ENCODE data around the gene KIAA1958.
"Not testable (repeated sequence)": the region's sequence is repeated elsewhere in the genome, so short reads cannot be mapped to it uniquely, and the experiment has no call there.

The KIAA1958 gene

DNA sequence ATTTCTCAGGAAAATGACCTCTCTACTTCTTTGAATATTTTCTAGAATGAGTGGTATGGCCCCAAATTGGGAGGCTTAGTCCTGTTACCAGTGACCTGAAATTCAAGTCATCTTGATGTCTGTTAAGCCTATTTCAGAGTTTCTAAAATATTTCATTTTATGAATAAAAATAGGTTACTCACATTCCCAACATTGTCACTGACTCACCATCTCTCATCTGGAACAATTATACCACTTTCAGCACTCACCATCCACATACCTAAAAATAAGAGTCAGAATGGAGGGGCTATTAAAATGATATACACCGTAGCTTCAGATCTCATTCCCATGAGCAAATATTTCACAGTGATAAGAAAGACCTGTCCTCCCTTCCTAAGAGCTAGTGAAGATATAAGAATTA, 71.8 kb downstream of the KIAA1958 start:
- DNase-seq, result no peak

DNA sequence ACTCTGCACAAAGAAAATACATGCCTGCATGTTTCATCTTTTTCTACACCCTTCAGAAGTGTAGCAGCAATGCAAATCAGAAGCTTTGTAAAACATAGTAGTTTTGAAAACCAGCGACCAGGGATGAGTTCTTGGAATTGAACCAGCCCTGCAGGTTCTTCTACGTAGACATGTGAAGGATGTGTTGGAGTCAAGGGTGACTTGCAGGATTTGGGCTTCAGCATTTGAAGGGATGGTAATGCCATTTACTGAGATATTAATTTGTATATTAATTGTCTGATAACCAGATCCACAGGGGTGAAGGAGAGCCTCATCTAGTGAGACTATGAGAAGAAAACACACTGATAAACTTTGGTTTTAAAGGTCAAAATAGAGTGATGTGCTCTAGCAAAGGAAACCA, 72.4 kb downstream of the KIAA1958 start:
- DNase-seq, result no peak

DNA sequence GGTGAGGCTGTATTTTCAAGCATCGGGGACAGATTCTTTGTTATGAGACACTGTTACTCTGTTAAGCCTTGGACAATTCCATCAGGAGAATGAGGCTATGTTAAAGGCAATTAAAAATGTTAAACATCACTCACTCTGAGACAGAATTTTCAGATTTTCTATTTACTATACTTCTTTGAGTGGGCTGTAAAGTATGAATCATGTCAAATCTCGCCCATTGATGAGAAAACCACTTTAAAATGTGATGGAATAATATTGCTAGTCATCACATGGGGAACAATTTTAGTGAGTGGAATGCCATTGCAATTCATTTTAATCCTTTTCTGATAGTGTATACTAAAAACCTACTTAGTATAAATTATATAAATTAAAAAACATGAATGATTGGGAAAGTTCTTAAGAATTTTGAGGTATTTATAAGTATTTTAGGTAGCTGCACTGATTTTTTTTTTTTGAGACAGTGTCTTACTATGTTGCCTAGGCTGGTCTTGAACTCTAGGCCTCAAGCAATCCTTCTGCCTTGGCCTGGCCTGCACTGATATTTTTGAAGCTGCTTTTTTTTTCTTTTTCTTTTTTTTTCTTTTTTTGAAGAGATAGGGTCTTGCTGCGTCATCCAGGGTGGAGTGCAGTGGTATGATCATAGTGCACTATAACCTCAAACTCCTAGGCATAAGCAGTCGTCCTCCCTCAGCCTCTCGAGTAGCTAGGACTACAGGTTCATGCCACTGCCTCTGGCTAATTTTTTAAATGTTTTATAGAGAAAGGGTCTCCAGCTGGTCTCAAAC, 73.2 kb downstream of the KIAA1958 start:
- no peak for DNase-seq

DNA sequence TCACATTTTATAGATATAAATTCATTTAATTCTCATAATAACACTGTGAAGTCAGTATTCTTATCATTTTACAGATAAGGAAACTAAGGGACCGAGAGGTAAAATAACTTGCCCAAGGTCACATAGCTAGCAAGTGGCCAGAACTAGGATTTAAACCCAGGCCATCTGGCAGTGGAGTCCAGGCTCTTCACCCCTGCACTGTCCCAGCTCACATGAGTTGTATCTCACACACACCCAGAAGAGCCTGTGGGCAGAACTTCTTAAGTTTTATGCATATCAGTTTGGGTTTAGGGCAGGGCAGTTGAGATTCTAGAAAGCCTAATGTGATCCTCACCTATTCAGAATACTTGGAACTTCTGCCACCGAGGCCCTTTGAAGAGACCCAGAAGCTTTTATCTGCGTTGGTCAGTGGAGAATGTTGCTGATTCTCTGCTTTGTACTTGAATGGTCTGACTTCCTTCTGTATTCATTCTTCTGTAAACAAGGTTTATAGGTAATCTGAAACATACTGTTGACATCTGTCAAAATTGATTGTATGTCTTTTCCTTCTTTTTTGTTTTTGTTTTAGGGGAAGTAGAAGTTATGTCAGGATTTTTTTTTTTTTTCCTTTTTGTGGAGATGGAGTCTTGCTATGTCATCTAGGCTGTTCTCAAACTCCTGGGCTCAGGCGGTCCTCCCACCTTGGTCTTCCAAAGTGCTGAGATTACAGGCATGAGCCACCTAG, 75.8 kb downstream of the KIAA1958 start:
- DNase-seq, result no peak

DNA sequence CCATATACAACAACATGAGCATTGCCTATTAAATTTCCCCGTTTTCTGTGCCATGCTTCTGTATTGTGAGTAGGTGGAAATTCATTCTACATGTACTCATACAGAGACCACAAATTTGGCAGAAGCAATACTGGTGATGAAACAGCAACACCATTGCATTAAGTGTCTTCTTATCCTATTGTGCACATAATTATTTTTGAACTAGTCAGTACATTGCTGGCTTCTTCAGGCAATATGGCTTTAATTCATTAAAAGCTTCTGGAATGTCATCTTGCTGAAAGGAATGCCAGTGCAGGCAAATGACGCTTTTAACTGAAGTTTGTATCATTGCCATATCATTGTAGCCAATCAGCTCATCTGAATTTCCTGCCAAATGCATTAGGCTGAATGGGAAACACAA, 82.6 kb downstream of the KIAA1958 start:
- DNase-seq, result no peak

DNA sequence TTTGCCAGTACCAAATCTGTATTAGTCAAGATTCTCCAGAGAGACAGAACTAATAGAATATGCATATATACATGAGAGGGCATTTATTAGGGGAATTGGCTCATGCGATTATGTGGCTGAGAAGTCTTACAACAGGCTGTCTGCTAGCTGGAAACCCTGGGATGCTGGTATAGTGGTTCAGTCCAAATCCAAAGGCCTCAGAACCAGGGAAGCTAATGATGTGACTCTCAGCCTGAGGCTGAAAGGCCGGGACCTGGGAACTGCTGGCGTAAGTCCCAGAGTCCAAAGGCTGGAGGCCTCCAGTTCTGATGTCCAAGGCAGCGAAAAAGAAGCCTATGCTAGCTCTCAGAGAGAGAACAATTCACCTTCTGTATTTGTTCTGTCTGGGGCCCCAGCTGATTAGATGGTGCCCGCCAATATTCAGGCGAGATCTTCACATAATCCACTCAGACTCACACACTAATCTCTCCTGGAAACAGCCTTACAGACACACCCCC, 84.1 kb downstream of the KIAA1958 start:
- DNase-seq, result no peak

DNA sequence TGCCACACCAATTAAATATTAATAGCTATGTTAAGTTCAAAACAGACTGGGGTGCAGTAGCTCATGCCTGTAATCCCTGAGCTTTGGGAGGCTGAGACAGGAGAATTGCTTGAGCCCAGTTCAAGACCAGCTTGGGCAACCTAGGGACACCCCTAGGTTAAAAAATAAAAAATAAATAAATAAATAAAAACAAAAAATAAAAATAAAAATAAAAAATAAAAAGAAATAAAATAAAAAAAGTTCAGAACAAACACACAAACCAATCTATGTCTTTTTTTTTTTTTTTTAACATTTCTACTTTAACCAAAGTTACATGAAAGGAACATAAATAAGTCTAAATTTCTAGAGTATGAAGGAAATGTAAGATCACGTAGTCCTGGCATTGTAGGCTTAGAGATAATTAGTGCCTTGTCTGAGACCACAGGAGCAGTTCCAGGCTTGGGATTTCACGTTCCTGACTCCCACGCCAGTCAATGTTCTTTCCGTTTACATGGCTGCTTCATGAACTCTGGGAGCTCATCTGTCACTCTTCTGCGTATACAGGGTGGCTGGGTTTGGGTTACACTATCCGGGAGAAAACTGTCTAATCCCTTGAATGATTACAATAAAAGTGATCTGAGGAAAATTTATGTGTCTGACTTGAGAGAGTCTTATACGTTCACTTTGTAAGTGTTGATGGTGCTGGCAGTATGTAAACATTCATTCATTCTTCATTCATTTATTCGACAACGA, 85.2 kb downstream of the KIAA1958 start:
- DNase-seq, result no peak

DNA sequence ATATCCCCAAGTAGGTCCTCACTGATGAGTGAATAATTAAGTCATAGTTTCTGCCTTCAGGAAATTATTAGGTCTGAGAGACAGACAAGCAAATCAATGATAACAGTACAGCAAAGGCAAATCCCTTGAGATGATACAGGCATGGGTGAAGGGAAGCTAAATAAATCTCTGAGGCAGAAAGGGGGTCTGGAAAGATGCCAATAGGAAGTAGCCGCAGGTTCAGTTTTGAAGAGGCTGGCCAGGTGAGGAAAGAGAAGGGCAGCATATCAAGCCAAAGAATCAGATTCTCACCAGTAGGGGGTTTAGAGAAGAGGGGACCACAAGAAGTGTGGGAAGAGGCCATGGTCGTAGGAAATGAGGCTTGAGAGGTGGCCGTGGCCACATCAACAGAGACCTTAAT, 85.8 kb downstream of the KIAA1958 start:
- no peak for DNase-seq

DNA sequence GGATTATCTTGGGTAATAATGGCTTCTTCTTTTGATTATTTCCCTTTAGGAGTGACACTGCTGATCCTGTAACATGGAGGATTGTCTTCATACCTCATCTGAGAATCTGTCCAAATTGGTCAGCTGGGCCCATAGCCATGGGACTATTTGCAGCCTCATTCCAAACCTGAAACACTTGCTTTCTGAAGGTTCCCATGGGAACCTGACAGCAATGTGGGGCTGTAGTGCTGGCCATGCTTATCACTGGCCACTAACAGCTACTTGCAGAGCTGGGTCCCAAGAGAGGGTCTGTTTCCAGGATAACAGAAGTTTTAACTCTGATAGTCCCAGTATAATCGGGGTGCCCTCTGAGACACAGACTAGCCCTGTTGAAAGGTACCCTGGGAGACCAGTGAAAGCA, 87.4 kb downstream of the KIAA1958 start:
- no peak for DNase-seq

DNA sequence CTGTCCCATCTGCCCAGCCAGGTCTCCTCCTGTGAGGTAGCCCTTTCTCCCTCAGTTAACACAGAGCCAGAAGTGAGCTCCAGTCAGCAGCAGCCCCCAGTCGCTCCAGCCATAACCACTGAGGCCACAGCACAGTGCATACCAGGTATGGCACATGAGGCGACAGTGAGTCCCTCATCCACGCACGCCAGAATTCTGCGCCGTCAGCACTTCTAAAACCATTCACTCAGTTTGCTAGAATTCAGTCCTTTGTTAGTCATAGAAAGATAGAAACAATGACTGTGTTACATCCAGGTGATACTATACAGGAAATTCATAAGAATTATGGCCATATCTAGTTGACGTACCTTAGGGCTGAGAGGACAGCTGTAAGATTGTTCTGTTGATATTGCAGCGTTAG, 88.5 kb downstream of the KIAA1958 start:
- DNase-seq, result no peak

DNA sequence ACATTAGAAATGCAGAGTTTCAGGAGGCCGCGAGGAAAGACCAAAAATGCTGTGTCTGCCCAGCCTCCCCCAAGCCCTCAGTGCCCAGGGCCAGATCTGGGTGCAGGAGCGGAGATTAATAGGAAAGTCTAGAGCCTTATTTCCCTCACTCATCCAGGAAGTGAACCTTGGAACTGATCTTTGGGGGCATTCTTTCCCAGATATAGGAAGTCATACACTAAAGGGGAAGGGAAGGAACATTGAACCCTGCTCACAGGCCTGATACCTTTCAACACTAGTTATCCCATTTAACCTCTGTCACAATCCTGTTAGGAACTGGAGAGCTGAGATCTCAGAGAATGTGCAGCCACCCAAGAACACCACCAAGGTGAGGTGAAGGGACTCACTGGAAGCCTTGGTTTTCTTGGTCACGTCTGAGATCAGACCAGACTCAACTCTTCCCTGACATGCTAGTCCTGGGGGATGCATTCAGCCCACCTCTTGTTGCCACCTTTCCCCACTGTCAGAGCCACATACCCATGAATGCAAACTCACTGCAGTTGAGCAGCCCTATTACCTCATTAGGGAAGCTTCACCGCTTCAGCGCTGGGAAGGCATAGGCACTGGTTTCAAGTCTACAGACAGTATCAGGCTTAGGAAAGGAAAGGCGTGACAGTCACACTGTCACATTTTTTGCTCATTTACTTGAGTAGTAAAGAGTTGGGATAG, 95.0 kb downstream of the KIAA1958 start:
- no peak for DNase-seq

DNA sequence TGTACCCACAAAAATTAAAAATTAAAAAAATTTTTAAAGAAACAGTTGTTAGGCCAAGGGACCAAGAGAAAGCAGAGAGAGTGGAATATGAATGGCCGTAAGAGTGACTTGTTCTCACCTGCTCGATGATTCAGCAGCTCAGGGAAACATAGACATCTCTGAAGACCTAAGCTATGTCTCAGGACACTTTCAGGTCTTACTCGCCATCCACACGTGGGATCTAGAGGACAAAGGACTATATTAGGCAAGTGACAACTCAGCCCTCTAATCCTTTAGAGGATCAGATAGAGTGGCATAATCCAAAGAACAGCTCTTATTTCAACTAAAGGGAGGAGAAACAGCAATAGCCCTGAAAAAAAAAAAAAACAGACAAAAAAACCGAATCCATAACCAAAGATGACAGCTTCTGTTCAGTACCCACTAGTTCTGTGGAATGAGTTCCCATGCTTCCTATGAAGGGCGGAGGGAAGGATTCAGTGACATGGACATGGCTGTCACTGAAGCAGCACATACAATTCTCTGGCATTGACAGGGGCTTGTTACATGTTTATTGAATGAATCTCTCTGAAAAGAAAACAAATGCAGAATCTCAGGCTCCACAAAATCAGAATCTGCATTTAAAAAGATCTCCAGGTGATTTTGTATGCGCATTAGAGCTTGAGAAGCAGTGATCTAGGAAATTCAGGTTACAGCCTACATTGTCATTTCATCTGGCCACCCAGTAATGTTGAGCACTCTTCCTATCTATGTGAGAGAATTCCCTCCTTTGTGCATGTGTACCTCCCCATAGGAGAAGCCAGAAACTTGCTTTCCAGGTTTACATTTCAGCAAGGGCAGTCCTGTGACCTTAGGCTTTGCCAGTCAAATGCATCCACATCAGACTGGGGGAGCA, 96.0 kb downstream of the KIAA1958 start:
- DNase-seq, result no peak

DNA sequence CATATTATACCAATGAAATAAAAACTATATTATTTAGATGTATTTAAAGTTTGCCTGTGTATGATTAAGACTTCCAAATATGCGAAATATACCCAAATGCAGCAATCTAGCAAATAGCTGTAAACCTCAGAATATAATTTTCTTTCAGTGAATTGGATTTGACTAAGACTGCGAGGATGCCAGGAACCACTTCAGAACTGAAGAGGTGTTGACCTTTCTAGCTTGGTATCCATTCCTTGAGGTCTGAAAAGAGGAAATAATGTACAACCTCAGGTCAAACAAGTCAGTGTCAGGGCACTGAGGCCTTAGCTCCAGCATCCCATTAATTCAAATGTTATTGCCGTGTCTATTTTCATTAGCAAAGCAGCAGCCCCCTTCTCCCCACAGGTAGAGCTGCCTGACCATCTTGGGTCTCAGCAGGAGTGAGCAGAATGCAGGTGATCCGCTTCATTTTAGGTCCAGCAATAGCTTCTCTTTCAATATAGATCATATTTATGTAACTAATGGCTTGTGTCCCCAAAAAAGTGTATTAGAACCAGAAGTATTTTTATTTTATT, 100.0 kb downstream of the KIAA1958 start:
- DNase-seq, result no peak

DNA sequence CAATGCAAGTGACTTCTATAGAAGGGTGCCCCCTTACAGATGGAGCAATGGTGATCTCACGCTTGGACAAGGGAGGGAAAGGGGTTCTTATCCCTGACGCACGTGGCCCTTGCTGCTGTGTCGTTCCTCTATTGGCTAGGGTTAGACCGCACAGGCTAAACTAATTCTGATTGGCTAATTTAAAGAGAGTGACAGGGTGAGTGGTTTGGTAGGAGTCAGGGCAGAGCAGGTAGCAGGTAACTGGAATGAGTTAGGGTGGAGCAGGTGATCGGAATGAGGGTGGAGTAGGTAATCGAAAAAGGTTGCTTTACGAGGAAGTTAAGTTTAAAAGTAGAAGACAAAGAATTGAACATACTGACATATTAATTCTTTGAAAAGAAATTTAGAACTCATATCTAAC, 105.2 kb downstream of the KIAA1958 start:
- DNase-seq, result not testable (repeated sequence)

DNA sequence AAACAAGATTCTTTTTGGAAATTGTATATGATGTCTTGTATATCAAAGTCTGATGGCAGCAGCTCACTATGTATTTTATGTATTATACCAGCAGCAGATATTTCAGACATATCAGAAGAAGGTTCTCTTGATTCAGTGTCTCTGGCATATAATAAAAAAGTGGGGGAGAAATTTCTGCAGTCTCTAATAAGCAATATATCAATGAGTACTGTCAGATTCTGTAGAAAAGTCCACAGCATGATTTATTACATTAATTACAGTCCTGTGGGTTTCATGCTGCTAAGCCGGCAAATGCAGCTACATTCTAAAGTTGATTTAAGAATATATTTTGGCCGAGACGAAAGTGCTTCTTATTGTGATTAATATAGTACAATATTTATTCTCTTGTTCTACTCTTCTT, 113.1 kb downstream of the KIAA1958 start:
- DNase-seq, result no peak

DNA sequence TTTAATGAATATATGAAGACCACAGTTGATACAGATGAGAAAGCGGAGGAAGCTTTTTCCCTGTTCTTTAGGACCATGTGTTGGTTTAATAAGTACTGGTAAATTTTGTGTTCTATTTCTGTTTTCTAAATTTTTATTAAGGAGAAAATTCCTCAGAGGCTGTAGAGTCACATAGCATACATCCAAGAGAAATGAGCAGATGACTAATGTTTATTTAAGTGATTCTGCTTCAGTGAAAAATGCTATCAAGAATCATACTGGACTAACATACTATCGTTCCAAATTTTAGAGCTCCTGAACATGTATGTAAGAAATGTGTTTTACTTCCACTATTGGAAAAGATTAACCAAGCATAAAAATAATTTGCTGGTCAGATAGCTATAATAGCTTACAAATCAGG, 115.0 kb downstream of the KIAA1958 start:
- DNase-seq, result no peak

DNA sequence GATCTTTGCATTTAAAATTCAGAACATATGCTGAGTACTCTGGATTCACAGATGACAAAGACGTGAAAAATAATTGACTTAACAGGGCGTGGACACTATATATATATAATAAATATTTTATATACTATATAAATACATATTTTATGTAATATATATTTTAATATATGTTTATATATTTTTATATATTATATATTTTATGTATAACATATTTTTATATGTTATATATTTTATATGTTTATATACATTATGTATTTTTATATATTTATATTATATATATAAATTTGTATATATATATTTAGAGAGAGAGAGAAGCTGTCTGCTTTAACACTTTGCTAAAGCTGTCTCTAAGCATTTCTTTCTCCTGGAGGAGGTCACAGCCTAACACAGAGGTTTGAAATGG, 118.2 kb downstream of the KIAA1958 start:
- no peak for DNase-seq

DNA sequence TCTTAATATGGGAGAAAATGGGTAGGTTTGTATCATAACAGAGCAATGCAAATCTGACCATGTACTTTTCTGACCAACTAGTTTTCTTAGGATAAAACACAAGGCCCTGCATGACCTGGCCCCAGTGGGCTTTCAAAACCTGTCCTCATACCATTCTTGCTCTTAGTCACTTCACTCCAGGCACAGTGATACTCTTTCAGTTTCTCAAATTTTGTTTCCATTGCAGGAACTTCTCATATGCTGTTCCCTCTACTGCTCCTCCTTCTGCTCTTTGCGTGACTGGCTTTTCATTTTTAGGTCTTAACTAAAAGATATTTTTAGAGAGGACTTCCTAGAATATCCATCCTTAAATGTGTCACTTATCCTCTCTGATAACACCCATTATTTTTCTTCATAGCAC, 118.9 kb downstream of the KIAA1958 start:
- no peak for DNase-seq

DNA sequence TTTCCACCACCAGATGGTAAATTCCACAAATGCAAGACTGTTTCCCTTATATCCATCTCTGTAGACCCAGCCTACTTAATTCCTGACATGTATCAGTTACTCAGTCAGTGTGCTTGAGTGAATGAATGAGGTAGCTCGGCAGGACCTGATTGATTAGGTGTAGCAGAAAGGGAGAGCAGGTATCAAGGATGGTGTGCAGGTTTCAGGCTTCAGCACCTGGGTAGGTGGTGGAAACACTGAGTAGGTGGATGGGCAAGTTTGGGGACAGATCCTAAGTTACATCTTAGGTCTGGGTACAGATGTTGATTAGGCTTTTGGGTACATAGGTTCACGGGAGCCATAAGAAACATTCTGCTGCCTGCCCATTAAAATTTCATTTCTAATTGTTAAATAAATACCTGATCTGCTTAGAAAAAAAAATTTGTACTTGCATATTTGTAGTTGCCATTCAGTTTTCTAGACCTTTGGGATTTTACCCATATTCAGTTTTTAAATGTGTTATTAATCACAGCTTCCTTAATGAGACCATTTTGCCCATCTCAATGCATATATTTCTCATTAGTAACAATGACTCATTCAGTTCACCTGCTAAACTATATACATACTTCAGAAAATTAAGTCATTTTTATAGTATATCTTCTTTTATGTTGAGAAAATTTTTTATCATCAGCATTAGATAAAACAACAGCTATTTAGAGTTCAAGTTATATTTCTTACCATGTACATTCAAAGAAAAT, 119.5 kb downstream of the KIAA1958 start:
- DNase-seq, result no peak

DNA sequence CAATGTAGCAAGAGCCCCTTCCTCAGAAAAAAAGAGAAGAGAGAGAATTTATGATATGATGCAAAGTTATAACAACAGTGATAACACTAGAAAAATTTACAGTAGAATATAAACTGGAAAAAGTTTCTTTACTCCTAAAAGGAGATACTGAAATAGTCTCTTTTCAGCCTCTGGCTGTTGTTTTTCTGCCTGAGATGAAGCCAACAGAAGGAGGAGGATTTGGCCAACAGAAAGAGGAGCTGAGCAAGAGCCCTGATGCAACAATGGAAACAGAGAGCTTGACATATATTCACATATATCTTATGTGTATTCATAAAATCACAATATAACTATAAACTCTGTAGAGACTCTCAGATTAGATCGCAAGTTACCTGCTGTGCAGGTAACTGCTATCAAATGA, 122.2 kb downstream of the KIAA1958 start:
- no peak for DNase-seq

All from stimulated activated CD4-positive, alpha-beta T cell treated with anti-CD3 and anti-CD28 coated beads, Interleukin-4, amount 100 ng/mL, for 1 hour (primary cell).